ENCODE data around the gene EYA2. TPM values are rescaled to one million over a fixed set of nuclear protein-coding genes. Genes with fewer than 3 reads are reported as not detected.

The EYA2 gene
- total RNA-seq, 1 experiment from 2014 or later = not detected

DNA sequence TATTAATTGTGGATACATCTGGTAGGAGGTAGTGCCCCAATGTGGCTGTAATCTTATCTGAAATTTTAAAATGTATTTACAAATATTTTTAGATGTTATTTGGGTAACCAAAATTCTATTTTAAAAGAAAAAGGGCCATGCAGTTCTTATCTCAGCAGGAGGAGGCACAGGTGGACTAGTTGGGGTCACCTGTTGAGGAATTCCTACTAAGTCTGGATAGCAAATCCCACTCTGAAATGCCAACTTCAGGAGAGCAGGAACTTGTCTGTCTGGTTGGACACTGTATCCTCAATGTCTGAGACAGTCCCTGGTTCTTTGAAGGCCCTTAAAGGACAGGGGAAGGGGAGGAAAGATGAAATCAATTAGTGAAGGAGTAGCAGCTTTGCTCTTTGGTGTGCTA is 82.6 kb downstream of the EYA2 start:
- TF ChIP-seq, protein P1, sequence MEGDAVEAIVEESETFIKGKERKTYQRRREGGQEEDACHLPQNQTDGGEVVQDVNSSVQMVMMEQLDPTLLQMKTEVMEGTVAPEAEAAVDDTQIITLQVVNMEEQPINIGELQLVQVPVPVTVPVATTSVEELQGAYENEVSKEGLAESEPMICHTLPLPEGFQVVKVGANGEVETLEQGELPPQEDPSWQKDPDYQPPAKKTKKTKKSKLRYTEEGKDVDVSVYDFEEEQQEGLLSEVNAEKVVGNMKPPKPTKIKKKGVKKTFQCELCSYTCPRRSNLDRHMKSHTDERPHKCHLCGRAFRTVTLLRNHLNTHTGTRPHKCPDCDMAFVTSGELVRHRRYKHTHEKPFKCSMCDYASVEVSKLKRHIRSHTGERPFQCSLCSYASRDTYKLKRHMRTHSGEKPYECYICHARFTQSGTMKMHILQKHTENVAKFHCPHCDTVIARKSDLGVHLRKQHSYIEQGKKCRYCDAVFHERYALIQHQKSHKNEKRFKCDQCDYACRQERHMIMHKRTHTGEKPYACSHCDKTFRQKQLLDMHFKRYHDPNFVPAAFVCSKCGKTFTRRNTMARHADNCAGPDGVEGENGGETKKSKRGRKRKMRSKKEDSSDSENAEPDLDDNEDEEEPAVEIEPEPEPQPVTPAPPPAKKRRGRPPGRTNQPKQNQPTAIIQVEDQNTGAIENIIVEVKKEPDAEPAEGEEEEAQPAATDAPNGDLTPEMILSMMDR (conservative IDR thresholded peaks at IDR 0.05; ENCODE audit: low read depth, low read length) = no peak
- no peak for TF ChIP-seq EZH2 (IDR thresholded peaks at IDR 0.05; ENCODE audit: borderline replicate concordance, low read depth, low read length, poor library complexity, severe bottlenecking)
- no TSS peak for BruUV-seq (replicated peaks)
- Histone ChIP-seq H3K27ac (ENCODE audit: low read depth, low read length, poor library complexity, severe bottlenecking) (no peak overlapping the region), H3K27me3 (replicated peaks; ENCODE audit: insufficient read depth, low read depth, low read length, poor library complexity) (peaks cover 21% of the 10 kb centered on the region), H3K4me3 (ENCODE audit: low read depth, low read length, poor library complexity, severe bottlenecking) (no peak overlapping the region), H3K9me3 (ENCODE audit: low read depth, low read length, poor library complexity, severe bottlenecking) (no peaks in the 10 kb centered on the region), H3K4me1 (ENCODE audit: insufficient read depth, low read length, poor library complexity, severe bottlenecking) (no peaks in the 10 kb centered on the region), H3K36me3 (ENCODE audit: insufficient read depth, low read length, poor library complexity, severe bottlenecking) (no peaks in the 10 kb centered on the region)
- CTCF ChIA-PET = no interaction called here
- POLR2A ChIA-PET (ENCODE audit: low non-redundant PET) = no interaction called here
- intact Hi-C loops (cut with micrococcal nuclease; ENCODE audit: unreplicated experiment) = no loop called here
- DNase-seq (ENCODE audit: low spot score) = no peak

DNA sequence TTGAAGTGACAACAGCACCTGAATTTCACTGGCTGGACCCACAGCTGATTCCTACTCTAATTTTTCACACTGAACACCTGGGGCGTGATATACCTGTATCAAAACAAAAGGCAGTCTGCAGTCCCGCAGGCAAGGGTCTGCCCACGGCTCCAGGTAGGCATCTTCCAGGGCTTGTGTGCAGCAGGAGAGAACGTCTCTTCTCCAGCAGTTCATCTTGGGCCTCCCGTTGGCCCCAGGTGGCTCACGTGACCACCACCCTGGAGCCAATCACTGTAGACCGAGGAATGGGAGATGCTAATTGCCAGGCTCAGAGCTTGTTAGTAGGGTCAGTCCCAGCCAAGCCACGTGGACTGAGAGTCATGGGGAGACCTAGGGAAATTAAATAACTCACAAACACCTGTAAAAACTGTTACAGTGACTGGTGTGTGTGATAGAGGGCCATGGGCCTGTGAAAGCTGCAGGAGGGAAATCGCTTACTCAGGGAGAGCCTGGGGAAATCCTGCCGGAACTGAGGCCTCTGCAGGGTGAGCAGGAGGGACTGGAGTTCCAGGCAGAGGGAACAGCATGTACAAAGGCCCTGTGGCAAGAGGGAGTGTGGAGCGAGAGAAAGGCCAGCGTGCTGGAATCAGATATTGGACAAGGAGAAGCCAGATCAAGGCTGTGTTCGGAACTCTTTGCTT is 83.4 kb downstream of the EYA2 start:
- intact Hi-C loops (cut with micrococcal nuclease; ENCODE audit: unreplicated experiment) = no loop called here
- no peaks in the 10 kb centered on the region for H3K36me3 ChIP-seq (ENCODE audit: insufficient read depth, low read length, poor library complexity, severe bottlenecking)
- BruUV-seq (replicated peaks) = no TSS peak
- no peaks in the 10 kb centered on the region for H3K9me3 ChIP-seq (ENCODE audit: low read depth, low read length, poor library complexity, severe bottlenecking)
- H3K27ac ChIP-seq (ENCODE audit: low read depth, low read length, poor library complexity, severe bottlenecking) = no peak overlapping the region
- no peak for TF ChIP-seq EZH2 (IDR thresholded peaks at IDR 0.05; ENCODE audit: borderline replicate concordance, low read depth, low read length, poor library complexity, severe bottlenecking)
- TF ChIP-seq, protein P1 (conservative IDR thresholded peaks at IDR 0.05; ENCODE audit: low read depth, low read length) = no peak
- DNase-seq (ENCODE audit: low spot score) = no peak
- ChIA-PET CTCF (no interaction called here), POLR2A (ENCODE audit: low non-redundant PET) (no interaction called here)
- H3K27me3 ChIP-seq (replicated peaks; ENCODE audit: insufficient read depth, low read depth, low read length, poor library complexity) = peaks cover 16% of the 10 kb centered on the region
- H3K4me1 ChIP-seq (ENCODE audit: insufficient read depth, low read length, poor library complexity, severe bottlenecking) = no peaks in the 10 kb centered on the region
- no peak overlapping the region for H3K4me3 ChIP-seq (ENCODE audit: low read depth, low read length, poor library complexity, severe bottlenecking)

DNA sequence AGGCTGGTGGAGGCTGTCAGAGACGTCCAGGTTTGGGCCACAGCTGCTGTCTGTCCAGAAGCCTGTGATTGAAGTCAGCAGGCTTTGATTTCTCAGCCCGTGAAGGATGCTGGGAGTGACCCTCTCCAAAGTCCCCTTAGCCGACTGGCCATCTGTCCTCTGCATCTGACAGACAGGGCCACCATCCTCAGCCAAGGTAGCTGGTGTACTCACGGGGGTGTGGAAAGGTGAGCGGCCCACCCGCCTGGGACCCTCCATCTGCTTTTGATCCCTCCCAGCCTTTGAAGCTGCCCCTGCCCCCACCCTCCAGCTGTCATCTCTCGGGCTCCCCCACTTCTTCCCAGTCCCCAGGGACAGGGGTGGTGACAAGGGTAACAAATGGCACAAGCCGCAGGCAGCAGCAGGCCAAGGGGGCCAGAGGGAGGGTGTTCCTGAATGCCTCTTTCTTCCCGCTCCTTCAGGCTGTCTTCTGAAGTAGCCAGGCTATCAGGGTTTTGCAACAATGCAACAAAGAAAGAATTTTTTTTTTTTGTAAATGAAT is 84.4 kb downstream of the EYA2 start:
- no peaks in the 10 kb centered on the region for H3K9me3 ChIP-seq (ENCODE audit: low read depth, low read length, poor library complexity, severe bottlenecking)
- no peak overlapping the region for H3K27ac ChIP-seq (ENCODE audit: low read depth, low read length, poor library complexity, severe bottlenecking)
- H3K27me3 ChIP-seq (replicated peaks; ENCODE audit: insufficient read depth, low read depth, low read length, poor library complexity) = peaks cover 7% of the 10 kb centered on the region
- no TSS peak for BruUV-seq (replicated peaks)
- TF ChIP-seq EZH2 (IDR thresholded peaks at IDR 0.05; ENCODE audit: borderline replicate concordance, low read depth, low read length, poor library complexity, severe bottlenecking) = no peak
- TF ChIP-seq, protein P1 (conservative IDR thresholded peaks at IDR 0.05; ENCODE audit: low read depth, low read length) = no peak
- ChIA-PET CTCF (no interaction called here), POLR2A (ENCODE audit: low non-redundant PET) (no interaction called here)
- H3K4me1 ChIP-seq (ENCODE audit: insufficient read depth, low read length, poor library complexity, severe bottlenecking) = no peaks in the 10 kb centered on the region
- intact Hi-C loops (cut with micrococcal nuclease; ENCODE audit: unreplicated experiment) = no loop called here
- H3K36me3 ChIP-seq (ENCODE audit: insufficient read depth, low read length, poor library complexity, severe bottlenecking) = no peaks in the 10 kb centered on the region
- no peak overlapping the region for H3K4me3 ChIP-seq (ENCODE audit: low read depth, low read length, poor library complexity, severe bottlenecking)
- no peak for DNase-seq (ENCODE audit: low spot score)

Measured in A673 (cell line).